GM21717 (cell line): ENCODE results near the gene APCDD1L.
"Not testable (repeated sequence)": the region's sequence is repeated elsewhere in the genome, so short reads cannot be mapped to it uniquely, and the experiment has no call there.

Experiments
- ATAC-seq: cut with Tn5 transposase; IDR thresholded peaks from one replicate; pipeline ENCODE4 v1.9.1; 2021; ENCODE audit warnings: mild to moderate bottlenecking, moderate library complexity; ENCODE audit not compliant: unreplicated experiment

APCDD1L gene

DNA sequence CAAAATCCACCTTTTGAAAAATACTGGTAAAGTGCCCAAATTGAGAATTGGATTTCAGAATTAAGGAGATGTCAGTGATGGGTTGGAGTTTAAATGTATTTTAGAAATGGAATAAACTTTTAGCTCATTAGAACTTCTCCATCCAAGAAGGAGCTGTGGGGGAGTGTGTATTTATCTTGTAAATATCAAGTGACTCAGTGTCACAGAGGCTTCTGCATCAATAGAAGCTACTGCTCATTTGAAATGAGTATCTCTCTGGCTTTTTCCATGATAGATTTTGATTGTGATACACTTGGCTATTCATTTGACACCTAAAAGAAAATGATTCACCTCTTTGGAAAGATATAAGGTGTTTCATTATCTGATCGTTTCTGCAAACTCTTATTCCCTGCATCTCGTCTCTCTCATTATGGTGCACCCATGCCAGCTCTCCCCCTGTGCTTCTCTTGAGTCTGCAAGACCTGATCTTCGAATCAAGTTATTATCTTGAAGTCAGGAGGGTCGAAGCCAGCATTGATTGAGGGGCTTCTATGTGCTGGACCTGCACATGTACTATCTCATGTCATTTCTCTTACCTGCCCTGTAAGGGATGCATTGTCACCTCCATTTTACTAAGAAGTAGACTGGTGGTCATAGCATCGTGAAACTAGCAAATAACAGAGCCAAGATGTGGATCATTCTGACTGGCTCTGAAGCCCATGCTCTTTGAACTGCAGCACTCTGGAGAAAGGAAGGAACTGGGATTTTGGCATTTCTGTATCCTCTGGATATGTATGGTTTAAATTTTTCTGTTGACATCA, 96.0 kb downstream of the APCDD1L start:
- no peak for ATAC-seq

DNA sequence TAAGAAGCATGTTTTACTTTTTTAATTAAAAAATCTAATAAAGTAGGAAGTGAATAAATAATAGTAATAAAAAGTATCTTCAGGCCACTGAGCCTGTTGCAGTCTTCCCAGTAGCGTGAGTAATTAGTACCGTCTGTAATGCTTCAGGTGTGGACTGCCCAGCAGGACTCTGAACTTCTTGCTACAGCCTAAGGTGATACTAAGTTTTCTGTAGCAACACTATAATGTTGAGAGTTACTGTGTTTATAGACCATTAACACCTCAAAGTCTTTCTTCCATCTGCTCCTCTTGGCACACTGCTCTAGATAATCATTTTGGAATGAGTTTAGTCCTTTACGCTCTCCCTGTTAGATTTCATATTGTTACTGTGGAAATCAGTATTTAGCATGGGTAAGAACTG, 97.8 kb downstream of the APCDD1L start:
- no peak for ATAC-seq

DNA sequence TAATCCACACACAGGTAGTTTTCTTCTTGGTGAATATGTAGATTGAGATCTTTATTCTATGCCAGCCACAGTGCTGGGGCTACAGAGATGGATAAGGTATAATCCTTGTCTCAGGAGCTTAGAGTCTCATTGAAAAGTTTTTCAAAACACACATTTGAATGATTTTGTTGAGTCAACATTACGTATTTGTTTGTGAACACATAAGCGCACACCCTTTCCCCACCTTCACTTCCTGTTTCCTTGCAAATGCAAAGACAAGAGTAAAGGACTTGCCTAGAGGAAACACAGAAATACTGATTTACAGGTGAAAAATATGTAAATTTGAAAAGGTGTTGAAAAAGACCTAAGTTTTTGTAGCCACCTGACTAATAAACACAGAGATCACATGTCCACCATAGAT, 98.4 kb downstream of the APCDD1L start:
- no peak for ATAC-seq

DNA sequence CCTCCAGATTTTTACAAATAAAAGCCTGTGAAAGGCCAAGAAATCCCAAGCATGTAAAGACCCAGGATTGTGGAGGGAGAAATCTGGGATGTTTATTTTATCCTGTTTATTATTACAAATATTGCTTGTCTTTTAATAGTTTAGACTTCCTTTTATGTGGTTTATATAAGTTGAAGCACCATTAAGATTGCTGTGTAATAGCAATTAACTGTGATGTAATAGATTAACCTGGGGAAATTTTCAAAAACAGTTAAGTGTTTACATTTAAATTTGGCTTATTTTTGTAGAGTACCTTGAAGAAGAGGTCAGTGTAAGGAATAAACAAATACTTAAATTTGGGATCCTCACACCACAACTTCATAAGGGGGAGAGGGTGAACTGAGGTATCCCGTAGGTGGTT, 99.1 kb downstream of the APCDD1L start:
- ATAC-seq = no peak

DNA sequence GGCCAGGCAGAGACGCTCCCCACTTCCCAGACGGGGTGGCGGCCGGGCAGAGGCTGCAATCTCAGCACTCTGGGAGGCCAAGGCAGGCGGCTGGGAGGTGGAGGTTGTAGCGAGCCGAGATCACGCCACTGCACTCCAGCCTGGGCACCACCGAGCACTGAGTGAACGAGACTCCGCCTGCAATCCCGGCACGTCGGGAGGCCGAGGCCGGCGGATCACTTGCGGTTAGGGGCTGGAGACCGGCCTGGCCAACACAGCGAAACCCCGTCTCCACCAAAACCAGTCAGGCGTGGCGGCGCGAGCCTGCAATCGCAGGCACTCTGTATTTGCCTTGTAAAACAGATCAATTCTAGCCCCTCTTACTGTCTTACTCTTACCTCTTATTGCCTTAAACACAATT, 100.4 kb downstream of the APCDD1L start:
- not testable (repeated sequence) for ATAC-seq

DNA sequence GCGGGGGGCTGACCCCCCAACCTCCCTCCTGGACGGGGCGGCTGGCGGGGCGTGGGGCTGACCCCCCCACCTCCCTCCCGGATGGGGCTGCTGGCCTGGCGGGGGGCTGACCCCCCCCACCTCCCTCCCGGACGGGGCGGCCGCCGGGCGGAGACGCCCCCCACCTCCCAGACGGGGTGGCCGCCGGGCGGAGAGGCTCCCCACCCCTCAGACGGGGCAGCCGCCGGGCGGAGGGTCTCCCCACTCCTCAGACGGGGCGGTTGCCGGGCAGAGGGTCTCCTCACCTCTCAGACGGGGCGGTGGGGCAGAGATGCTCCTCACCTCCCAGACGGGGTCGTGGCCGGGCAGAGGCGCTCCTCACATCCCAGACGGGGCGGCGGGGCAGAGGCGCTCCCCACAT, 101.0 kb downstream of the APCDD1L start:
- not testable (repeated sequence) for ATAC-seq
